Fibroblast of skin of left biceps (primary cell): ENCODE data around the gene AIF1L.
"Not testable (repeated sequence)": the region's sequence is repeated elsewhere in the genome, so short reads cannot be mapped to it uniquely, and the experiment has no call there.

Experiments used
- DNase-seq, 2 experiments: peaks; one replicate each; pipeline ENCODE4 v3.0.0-alpha.2; 2013; ENCODE audit warnings: low read depth in 2 of 2

Gene AIF1L

GRCh38 chr9:131119600-131119999 is 23.3 kb downstream of the AIF1L start:
- no peak for DNase-seq

GRCh38 chr9:131120620-131121228 is 24.4 kb downstream of the AIF1L start:
- DNase-seq = no peak

GRCh38 chr9:131121346-131121745 is 25.0 kb downstream of the AIF1L start:
- no peak for DNase-seq

GRCh38 chr9:131122158-131122557 is 25.8 kb downstream of the AIF1L start:
- DNase-seq = no peak

GRCh38 chr9:131125038-131125287 is 28.6 kb downstream of the AIF1L start:
- no peak for DNase-seq

GRCh38 chr9:131125288-131126058 is 29.1 kb downstream of the AIF1L start, which contains the start of gene NUP214:
NUP214 (plus strand) TSS chr9:131125586; CDS start chr9:131125705, 119 bp downstream.
- peak; percentile 89 to 94 for DNase-seq

- DNase-seq = no peak
Measured at GRCh38 chr9:131126059-131126426, 29.7 kb downstream of the AIF1L start.

- no peak for DNase-seq
Measured at GRCh38 chr9:131129183-131129582, 32.9 kb downstream of the AIF1L start.

GRCh38 chr9:131138676-131139075 is 42.3 kb downstream of the AIF1L start:
- DNase-seq = no peak

- DNase-seq = no peak
Measured at GRCh38 chr9:131140112-131140511, 43.8 kb downstream of the AIF1L start.

- no peak for DNase-seq
Measured at GRCh38 chr9:131140550-131140949, 44.2 kb downstream of the AIF1L start.

GRCh38 chr9:131142160-131142559 is 45.8 kb downstream of the AIF1L start:
- no peak for DNase-seq

- DNase-seq = no peak
Measured at GRCh38 chr9:131144201-131144600, 47.9 kb downstream of the AIF1L start.

GRCh38 chr9:131145245-131145644 is 48.9 kb downstream of the AIF1L start:
- no peak for DNase-seq

- no peak for DNase-seq
Measured at GRCh38 chr9:131146186-131146585, 49.9 kb downstream of the AIF1L start.

GRCh38 chr9:131148276-131148675 is 51.9 kb downstream of the AIF1L start:
- DNase-seq = no peak

GRCh38 chr9:131148966-131149687 is 52.8 kb downstream of the AIF1L start:
- DNase-seq = no peak

GRCh38 chr9:131149688-131150053 is 53.3 kb downstream of the AIF1L start:
- DNase-seq = no peak

GRCh38 chr9:131153595-131153994 is 57.3 kb downstream of the AIF1L start:
- no peak for DNase-seq

GRCh38 chr9:131158673-131159072 is 62.3 kb downstream of the AIF1L start:
- not testable (repeated sequence) for DNase-seq

- no peak for DNase-seq
Measured at GRCh38 chr9:131160416-131161112, 64.2 kb downstream of the AIF1L start.

GRCh38 chr9:131161585-131161984 is 65.3 kb downstream of the AIF1L start:
- DNase-seq = no peak

GRCh38 chr9:131162886-131163285 is 66.6 kb downstream of the AIF1L start:
- DNase-seq = no peak
